ENCODE measurements around the gene HELZ.
"Not testable (repeated sequence)": the region's sequence is repeated elsewhere in the genome, so short reads cannot be mapped to it uniquely, and the experiment has no call there.

The HELZ gene

DNA sequence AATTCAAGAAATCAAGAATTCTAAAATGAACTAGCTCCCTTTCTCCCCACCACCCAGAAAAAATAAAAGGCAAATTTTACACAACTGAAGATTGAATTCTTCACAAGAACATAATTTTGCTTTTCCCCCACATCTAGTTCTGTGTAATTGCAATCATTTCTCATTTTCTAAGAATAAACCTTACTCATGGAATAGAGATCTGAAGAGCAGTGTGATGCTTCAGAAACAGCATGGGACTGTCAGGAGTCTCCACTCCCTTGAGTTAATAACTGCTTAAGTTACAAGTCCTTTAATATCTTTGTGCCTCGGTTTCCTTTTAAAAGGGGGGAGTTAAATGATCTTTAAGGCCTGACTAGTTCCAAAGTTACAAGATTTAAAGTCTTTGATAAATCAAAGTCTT lies 147.0 kb downstream of the HELZ start:
- Histone ChIP-seq H3K36me3 (ENCODE audit: insufficient read depth, low read length) (0 out of 2 replicates have a peak, but pooled peaks cover 7% of the 10 kb centered on the region), H3K79me2 (ENCODE audit: control insufficient read depth, insufficient read depth, low read length, unreplicated experiment) (peaks cover 24% of the 10 kb centered on the region), H2AFZ (ENCODE audit: low read length, unreplicated experiment) (no peak overlapping the region), H3K27ac (ENCODE audit: low read depth, low read length) (no peak overlapping the region), H3K4me3 (ENCODE audit: low read depth, low read length) (no peak overlapping the region), H3K4me1 (ENCODE audit: control insufficient read depth, insufficient read depth, low read length, unreplicated experiment) (peaks cover 40% of the 10 kb centered on the region), H3K27me3 (ENCODE audit: insufficient read depth, low read length) (no peaks in the 10 kb centered on the region)

DNA sequence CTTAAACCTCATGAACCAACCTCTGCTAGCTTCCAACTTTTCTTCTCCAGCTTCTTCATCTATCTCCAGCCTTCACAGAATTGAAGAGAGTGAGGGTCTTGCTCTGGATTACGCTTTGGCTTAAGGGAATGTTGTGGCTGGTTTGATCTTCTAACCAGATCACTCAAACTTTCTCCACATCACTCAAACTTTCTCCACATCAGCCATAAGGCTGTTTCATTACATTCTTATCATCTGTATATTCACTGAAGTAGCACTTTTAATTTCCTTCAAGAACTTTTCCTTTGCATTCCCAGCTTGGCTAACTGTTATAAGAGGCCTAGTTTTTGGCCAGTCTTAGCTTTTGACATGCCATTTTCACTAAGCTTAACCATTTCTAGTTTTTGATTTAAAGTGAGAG lies 148.4 kb downstream of the HELZ start:
- H3K79me2 ChIP-seq (ENCODE audit: control insufficient read depth, insufficient read depth, low read length, unreplicated experiment) = peaks cover 20% of the 10 kb centered on the region
- no peak overlapping the region for H3K4me3 ChIP-seq (ENCODE audit: low read depth, low read length)
- 0 out of 2 replicates have a peak, but pooled peaks cover 7% of the 10 kb centered on the region for H3K36me3 ChIP-seq (ENCODE audit: insufficient read depth, low read length)
- peak overlapping the region; percentile 85 for H3K27ac ChIP-seq (ENCODE audit: low read depth, low read length)
- H3K27me3 ChIP-seq (ENCODE audit: insufficient read depth, low read length) = no peaks in the 10 kb centered on the region
- H2AFZ ChIP-seq (ENCODE audit: low read length, unreplicated experiment) = no peak overlapping the region
- peaks cover 27% of the 10 kb centered on the region for H3K4me1 ChIP-seq (ENCODE audit: control insufficient read depth, insufficient read depth, low read length, unreplicated experiment)

DNA sequence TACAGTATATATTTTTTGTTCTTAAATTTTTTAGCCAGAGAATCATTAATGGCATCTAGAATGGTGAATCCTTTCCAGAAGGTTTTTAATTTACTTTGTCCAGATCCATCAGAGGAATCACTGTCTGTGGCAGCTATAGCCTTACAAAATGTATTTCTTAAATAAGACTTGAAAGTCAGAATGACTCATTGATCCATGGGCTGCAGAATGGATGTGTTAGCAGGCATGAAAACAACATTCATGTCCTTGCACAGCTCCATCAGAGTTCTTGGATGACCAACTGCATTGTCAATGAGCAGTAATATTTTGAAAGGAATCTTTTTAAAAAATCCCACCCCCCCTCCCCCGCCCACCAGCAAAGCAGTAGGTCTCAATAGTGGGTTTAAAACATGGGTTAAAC lies 149.2 kb downstream of the HELZ start:
- H3K27ac ChIP-seq (ENCODE audit: low read depth, low read length) = peak overlapping the region; percentile 85
- H2AFZ ChIP-seq (ENCODE audit: low read length, unreplicated experiment) = no peak overlapping the region
- no peaks in the 10 kb centered on the region for H3K27me3 ChIP-seq (ENCODE audit: insufficient read depth, low read length)
- peaks cover 16% of the 10 kb centered on the region for H3K79me2 ChIP-seq (ENCODE audit: control insufficient read depth, insufficient read depth, low read length, unreplicated experiment)
- H3K4me3 ChIP-seq (ENCODE audit: low read depth, low read length) = 0 out of 2 replicates have a peak overlapping the region, but pooled peaks have one; percentile 13
- 0 out of 2 replicates have a peak, but pooled peaks cover 7% of the 10 kb centered on the region for H3K36me3 ChIP-seq (ENCODE audit: insufficient read depth, low read length)
- peaks cover 22% of the 10 kb centered on the region for H3K4me1 ChIP-seq (ENCODE audit: control insufficient read depth, insufficient read depth, low read length, unreplicated experiment)

DNA sequence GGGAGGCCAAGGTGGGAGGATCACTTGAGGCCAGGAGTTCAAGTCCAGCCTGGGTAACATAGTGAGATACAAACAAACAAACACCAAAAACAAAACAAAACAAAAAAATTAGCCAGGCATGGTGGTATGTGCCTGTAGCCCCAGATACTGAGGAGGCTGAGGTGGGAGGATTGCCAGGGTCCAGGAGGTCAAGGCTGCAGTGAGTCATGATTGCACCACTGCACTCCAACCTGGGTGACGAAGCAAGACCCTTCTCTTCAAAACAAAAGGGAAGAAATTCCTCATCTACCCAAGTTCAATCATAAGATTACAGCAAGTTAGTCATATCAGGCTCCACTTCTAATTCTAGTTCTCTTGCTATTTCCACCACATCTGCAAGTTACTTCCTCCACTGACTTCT lies 149.7 kb downstream of the HELZ start:
- Histone ChIP-seq H3K27ac (ENCODE audit: low read depth, low read length) (peak overlapping the region; percentile 85), H3K79me2 (ENCODE audit: control insufficient read depth, insufficient read depth, low read length, unreplicated experiment) (peaks cover 12% of the 10 kb centered on the region), H3K36me3 (ENCODE audit: insufficient read depth, low read length) (peaks cover 11% of the 10 kb centered on the region; the same call in 1 of the 2 replicates), H3K4me3 (ENCODE audit: low read depth, low read length) (0 out of 2 replicates have a peak overlapping the region, but pooled peaks have one; percentile 13), H3K4me1 (ENCODE audit: control insufficient read depth, insufficient read depth, low read length, unreplicated experiment) (peaks cover 22% of the 10 kb centered on the region)
- not testable (repeated sequence) for H2AFZ ChIP-seq (ENCODE audit: low read length, unreplicated experiment); H3K27me3 ChIP-seq (ENCODE audit: insufficient read depth, low read length)

DNA sequence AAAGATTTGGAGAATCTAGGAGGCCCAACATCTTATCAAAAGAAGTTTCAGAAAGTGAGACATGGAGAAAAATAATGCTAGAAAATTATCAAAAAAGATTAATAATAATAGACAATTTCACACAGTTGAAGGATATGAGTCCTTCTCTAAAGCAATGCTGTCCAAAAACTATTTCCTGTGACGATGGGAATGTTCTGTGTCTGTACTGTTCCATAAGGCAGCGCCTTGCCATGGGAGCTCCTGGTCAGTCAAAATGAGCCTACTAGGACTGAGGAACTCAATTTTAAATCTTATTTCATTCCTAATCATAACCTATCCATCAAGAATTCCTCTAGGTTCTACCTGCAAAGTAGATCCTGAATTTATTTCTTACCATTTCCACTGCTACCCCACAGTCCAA lies 151.6 kb downstream of the HELZ start:
- H2AFZ ChIP-seq (ENCODE audit: low read length, unreplicated experiment) = no peak overlapping the region
- H3K4me1 ChIP-seq (ENCODE audit: control insufficient read depth, insufficient read depth, low read length, unreplicated experiment) = peaks cover 22% of the 10 kb centered on the region
- H3K4me3 ChIP-seq (ENCODE audit: low read depth, low read length) = no peak overlapping the region
- peaks cover 11% of the 10 kb centered on the region; the same call in 1 of the 2 replicates for H3K36me3 ChIP-seq (ENCODE audit: insufficient read depth, low read length)
- H3K27ac ChIP-seq (ENCODE audit: low read depth, low read length) = no peak overlapping the region
- no peaks in the 10 kb centered on the region for H3K27me3 ChIP-seq (ENCODE audit: insufficient read depth, low read length)
- peaks cover 6% of the 10 kb centered on the region for H3K79me2 ChIP-seq (ENCODE audit: control insufficient read depth, insufficient read depth, low read length, unreplicated experiment)

DNA sequence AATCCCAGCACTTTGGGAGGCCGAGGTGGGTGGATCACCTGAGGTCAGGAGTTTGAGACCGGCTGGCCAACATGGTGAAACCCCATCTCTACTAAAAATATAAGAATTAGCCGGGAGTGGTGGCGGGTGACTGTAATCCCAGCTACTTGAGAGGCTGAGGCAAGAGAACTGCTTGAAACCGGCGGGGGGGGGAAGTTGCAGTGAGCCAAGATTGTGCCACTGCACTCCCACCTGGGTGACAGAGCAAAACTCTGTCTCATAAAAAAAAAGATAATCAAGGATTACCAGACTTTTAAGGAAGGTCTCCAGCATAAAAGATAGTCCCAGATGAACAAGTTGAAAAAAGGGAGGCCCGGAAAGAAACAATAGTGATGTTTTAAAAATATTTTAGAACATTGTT lies 152.3 kb downstream of the HELZ start:
- Histone ChIP-seq H3K36me3 (ENCODE audit: insufficient read depth, low read length) (peaks cover 11% of the 10 kb centered on the region), H3K4me1 (ENCODE audit: control insufficient read depth, insufficient read depth, low read length, unreplicated experiment) (peaks cover 22% of the 10 kb centered on the region)
- H3K4me3 ChIP-seq (ENCODE audit: low read depth, low read length); H3K27ac ChIP-seq (ENCODE audit: low read depth, low read length); H3K27me3 ChIP-seq (ENCODE audit: insufficient read depth, low read length); H3K79me2 ChIP-seq (ENCODE audit: control insufficient read depth, insufficient read depth, low read length, unreplicated experiment); H2AFZ ChIP-seq (ENCODE audit: low read length, unreplicated experiment): not testable (repeated sequence)

DNA sequence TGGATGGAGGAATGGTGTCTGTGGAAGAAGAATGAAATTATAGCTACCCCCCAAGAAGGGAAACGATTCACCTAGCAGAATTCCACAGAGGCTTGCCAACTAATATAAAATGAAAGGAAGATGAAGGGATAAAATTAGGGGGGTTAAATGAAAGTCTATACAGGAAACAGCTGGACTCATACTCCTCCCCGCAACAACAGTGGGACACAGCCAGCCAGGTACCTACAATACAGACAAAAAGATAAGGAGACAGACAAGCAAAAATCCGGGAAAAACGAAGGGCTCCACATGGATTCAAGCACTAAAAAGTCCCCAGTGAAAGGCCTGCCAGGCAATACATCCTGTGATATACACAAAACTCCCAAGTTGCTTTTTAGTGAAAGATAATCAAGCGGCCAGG lies 152.7 kb downstream of the HELZ start:
- Histone ChIP-seq H2AFZ (ENCODE audit: low read length, unreplicated experiment) (no peak overlapping the region), H3K27me3 (ENCODE audit: insufficient read depth, low read length) (no peaks in the 10 kb centered on the region), H3K36me3 (ENCODE audit: insufficient read depth, low read length) (peaks cover 11% of the 10 kb centered on the region), H3K27ac (ENCODE audit: low read depth, low read length) (no peak overlapping the region), H3K4me1 (ENCODE audit: control insufficient read depth, insufficient read depth, low read length, unreplicated experiment) (peaks cover 22% of the 10 kb centered on the region), H3K79me2 (ENCODE audit: control insufficient read depth, insufficient read depth, low read length, unreplicated experiment) (peaks cover 3% of the 10 kb centered on the region), H3K4me3 (ENCODE audit: low read depth, low read length) (no peak overlapping the region)

DNA sequence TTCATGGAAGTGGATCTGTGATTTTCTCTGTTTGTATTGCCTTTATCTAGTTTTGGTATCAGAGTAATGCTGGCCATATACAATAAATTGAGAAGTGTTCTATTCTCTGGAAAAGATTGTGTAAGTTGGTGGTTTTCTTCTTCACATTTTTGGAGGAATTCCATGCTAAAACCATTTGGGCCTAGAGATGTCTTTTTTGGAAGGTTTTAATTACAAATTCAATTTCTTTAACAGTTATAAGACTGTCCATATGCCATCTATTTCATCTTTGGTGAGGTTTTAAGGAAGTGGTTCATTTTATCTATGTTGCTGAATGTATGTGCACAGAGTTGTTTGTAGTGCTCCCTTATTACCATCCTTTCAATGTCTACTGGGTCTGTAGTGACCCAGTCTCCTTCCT lies 154.7 kb downstream of the HELZ start:
- Histone ChIP-seq H3K4me3 (ENCODE audit: low read depth, low read length) (no peak overlapping the region), H3K79me2 (ENCODE audit: control insufficient read depth, insufficient read depth, low read length, unreplicated experiment) (peaks cover 3% of the 10 kb centered on the region), H3K4me1 (ENCODE audit: control insufficient read depth, insufficient read depth, low read length, unreplicated experiment) (peaks cover 8% of the 10 kb centered on the region), H3K27ac (ENCODE audit: low read depth, low read length) (no peak overlapping the region), H2AFZ (ENCODE audit: low read length, unreplicated experiment) (no peak overlapping the region), H3K27me3 (ENCODE audit: insufficient read depth, low read length) (no peaks in the 10 kb centered on the region), H3K36me3 (ENCODE audit: insufficient read depth, low read length) (peaks cover 9% of the 10 kb centered on the region)

DNA sequence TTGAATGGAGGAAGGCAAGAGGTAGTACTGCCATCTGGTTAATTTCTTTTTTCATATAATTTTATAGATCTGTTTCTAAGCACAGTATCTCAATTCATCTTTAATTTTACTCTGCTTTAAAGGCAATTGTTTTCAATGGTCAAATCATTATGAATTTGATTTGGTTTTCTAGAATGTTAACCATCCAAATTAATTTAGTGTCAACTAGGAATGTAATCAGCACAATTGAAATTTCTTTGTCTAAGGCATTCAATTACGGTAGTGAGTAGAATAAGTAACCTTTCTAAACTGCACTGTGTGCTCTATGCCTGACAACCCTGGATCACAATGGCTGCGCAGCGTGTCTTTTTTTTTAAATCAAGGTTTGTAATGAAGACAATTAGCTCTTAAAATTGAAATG lies 156.4 kb downstream of the HELZ start:
- Histone ChIP-seq H3K79me2 (ENCODE audit: control insufficient read depth, insufficient read depth, low read length, unreplicated experiment) (peaks cover 6% of the 10 kb centered on the region), H3K36me3 (ENCODE audit: insufficient read depth, low read length) (peaks cover 9% of the 10 kb centered on the region), H3K4me3 (ENCODE audit: low read depth, low read length) (no peak overlapping the region), H3K27ac (ENCODE audit: low read depth, low read length) (no peak overlapping the region), H3K4me1 (ENCODE audit: control insufficient read depth, insufficient read depth, low read length, unreplicated experiment) (no peaks in the 10 kb centered on the region), H2AFZ (ENCODE audit: low read length, unreplicated experiment) (no peak overlapping the region), H3K27me3 (ENCODE audit: insufficient read depth, low read length) (no peaks in the 10 kb centered on the region)

DNA sequence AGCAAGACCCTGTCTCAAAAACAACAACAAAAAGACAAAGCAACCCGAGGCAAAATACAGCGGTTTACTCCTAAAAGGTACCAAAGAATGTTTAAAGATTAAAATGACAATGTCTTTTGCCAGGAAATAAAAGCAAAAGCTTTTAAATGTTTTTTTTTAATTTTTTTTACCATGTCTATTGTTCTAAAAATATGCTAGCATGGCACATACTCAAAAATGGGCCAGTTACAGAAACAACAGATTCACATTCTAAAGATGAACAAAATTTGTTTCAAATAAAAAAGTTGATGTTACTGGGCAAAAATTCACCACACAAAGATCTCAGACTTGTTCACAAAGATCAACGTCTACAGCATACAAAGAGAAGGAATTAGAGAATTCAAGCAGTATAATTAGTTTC lies 159.6 kb downstream of the HELZ start:
- Histone ChIP-seq H3K4me3 (ENCODE audit: low read depth, low read length) (no peak overlapping the region), H3K4me1 (ENCODE audit: control insufficient read depth, insufficient read depth, low read length, unreplicated experiment) (no peaks in the 10 kb centered on the region), H2AFZ (ENCODE audit: low read length, unreplicated experiment) (no peak overlapping the region), H3K27ac (ENCODE audit: low read depth, low read length) (no peak overlapping the region), H3K27me3 (ENCODE audit: insufficient read depth, low read length) (no peaks in the 10 kb centered on the region), H3K36me3 (ENCODE audit: insufficient read depth, low read length) (peaks cover 6% of the 10 kb centered on the region), H3K79me2 (ENCODE audit: control insufficient read depth, insufficient read depth, low read length, unreplicated experiment) (peaks cover 3% of the 10 kb centered on the region)

DNA sequence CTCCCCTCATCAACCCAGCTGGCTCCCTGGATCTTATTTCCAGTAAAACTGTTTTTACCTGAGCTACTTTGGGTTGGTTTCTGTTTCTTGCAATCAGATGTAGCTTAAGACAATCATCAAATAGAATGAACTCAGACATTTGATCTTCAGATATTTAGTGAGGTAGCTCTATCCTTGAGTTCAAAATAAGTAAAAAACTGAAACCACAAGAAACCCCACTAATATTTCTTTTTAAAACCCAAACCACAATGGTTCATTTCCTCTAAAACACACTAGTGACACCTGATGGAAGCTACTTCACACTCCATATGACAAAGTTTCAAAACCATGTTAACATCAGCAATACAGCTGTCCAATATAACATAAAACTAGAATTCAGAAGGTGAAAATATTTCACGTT lies 162.9 kb downstream of the HELZ start:
- Histone ChIP-seq H2AFZ (ENCODE audit: low read length, unreplicated experiment) (no peak overlapping the region), H3K27me3 (ENCODE audit: insufficient read depth, low read length) (no peaks in the 10 kb centered on the region), H3K27ac (ENCODE audit: low read depth, low read length) (no peak overlapping the region), H3K79me2 (ENCODE audit: control insufficient read depth, insufficient read depth, low read length, unreplicated experiment) (peaks cover 3% of the 10 kb centered on the region), H3K4me3 (ENCODE audit: low read depth, low read length) (no peak overlapping the region), H3K4me1 (ENCODE audit: control insufficient read depth, insufficient read depth, low read length, unreplicated experiment) (no peaks in the 10 kb centered on the region), H3K36me3 (ENCODE audit: insufficient read depth, low read length) (peaks cover 6% of the 10 kb centered on the region; the same call in 1 of the 2 replicates)
